OCI-LY7 (cell line): ENCODE data around the gene RAPH1.

Experiments
- CTCF ChIP-seq: fragments of 200-600 bp; sonication (generic); conservative IDR thresholded peaks from 2 replicates; pipeline ENCODE4 v1.5.1; 2014; ENCODE audit warnings: mild to moderate bottlenecking, antibody characterized with exemption, low read length, moderate library complexity, mixed read lengths
- EZH2phosphoT487 ChIP-seq: fragments of 200-600 bp; sonication (generic); IDR thresholded peaks from 2 replicates; pipeline ENCODE4 v1.6.1; 2018; ENCODE audit warnings: low read depth, borderline replicate concordance, mild to moderate bottlenecking, mixed run types, antibody characterized with exemption, low read length, moderate library complexity, mixed read lengths

- TF ChIP-seq CTCF (no peak), EZH2phosphoT487 (no peak)
These were observed 9.3 kb upstream of the RAPH1 start for GRCh38 chr2:203544402-203544801.
